OCI-LY3 (cell line): ENCODE data around the gene RERE.
A peak's percentile ranks its signal among the peaks of the same experiment; 100 is the strongest.

ENCODE experiments used
- H2AFZ ChIP-seq: fragments of 200-600, 300-600 bp; shearing (Covaris generic); 2 replicates; pipeline ENCODE4 v1.6.0; 2014; ENCODE audit warnings: antibody characterized with exemption, low read depth, low read length
- H3K27ac ChIP-seq: fragments of 200-600, 300-600 bp; sonication (generic); 2 replicates; pipeline ENCODE4 v1.5.1; 2014; ENCODE audit warnings: mild to moderate bottlenecking, low read length, moderate library complexity, mixed read lengths
- H3K27me3 ChIP-seq: fragments of 200-600, 300-600 bp; sonication (generic); 2 replicates; pipeline ENCODE4 v1.6.1; 2014; ENCODE audit warnings: low read depth, low read length, mixed read lengths
- H3K36me3 ChIP-seq: fragments of 200-600, 300-600 bp; sonication (generic); replicated peaks from 2 replicates; pipeline ENCODE3; 2014; ENCODE audit warnings: low read depth, low read length, mixed read lengths
- H3K4me1 ChIP-seq: fragments of 300-600, 200-600 bp; sonication (generic); 2 replicates; pipeline ENCODE4 v1.6.1; 2014; ENCODE audit warnings: low read length, mixed read lengths
- H3K4me2 ChIP-seq: fragments of 200-600, 300-600 bp; sonication (generic); 2 replicates; pipeline ENCODE4 v1.6.1; 2014; ENCODE audit warnings: low read length, mixed read lengths
- H3K4me3 ChIP-seq: fragments of 300-600, 200-600 bp; sonication (generic); 2 replicates; pipeline ENCODE4 v1.5.1; 2014; ENCODE audit warnings: antibody characterized with exemption, mild to moderate bottlenecking, low read length, moderate library complexity
- H3K79me2 ChIP-seq: fragments of 300-600, 200-600 bp; shearing (Covaris generic); 2 replicates; pipeline ENCODE4 v1.6.1; 2014; ENCODE audit warnings: mild to moderate bottlenecking, low read length, mixed read lengths
- H3K9ac ChIP-seq: fragments of 300-600, 200-600 bp; shearing (Covaris generic); 2 replicates; pipeline ENCODE4 v1.6.0; 2014; ENCODE audit warnings: mild to moderate bottlenecking, low read length, moderate library complexity
- H3K9me3 ChIP-seq: fragments of 200-600, 300-600 bp; shearing (Covaris generic); 2 replicates; pipeline ENCODE4 v1.6.1; 2014; ENCODE audit warnings: low read length, mixed read lengths; ENCODE audit not compliant: insufficient read depth
- H4K20me1 ChIP-seq: fragments of 200-600, 300-600 bp; sonication (generic); 2 replicates; pipeline ENCODE4 v1.6.1; 2016; ENCODE audit warnings: low read length, mixed read lengths; ENCODE audit not compliant: insufficient read depth
- EZH2phosphoT487 ChIP-seq: fragments of 200-600 bp; shearing (Covaris generic); IDR thresholded peaks from 2 replicates; pipeline ENCODE4 v1.6.1; 2018; ENCODE audit warnings: antibody characterized with exemption, mixed run types, low read depth
- TF ChIP-seq, protein P1 (sequence below): fragments of 200-600, 300-600 bp; sonication (generic); IDR thresholded peaks from 2 replicates; pipeline ENCODE4 v1.5.1; 2014; ENCODE audit warnings: antibody characterized with exemption, low read length, low read depth

Gene RERE

DNA sequence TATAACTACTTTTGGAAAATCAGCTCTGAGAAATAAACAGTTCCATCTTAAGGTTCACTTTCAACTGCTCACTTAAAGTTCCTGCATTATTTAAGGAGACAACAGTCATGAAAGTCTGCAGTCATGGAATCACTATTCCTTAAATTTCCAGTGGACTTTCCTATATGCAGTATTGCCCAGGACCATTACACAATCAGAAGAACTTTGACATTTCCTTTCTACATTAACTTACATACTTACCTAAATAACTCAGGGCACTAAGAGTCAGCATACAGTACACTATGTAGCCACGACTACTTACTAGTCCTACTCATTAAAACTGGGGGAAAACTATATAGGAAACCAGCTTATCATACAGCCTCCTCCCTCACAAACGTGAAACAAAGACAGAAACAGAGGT lies 279.4 kb downstream of the RERE start:
- no peak overlapping the region for H3K9ac ChIP-seq
- H3K36me3 ChIP-seq = no peaks in the 10 kb centered on the region
- H4K20me1 ChIP-seq = no peaks in the 10 kb centered on the region; the same call in 1 of the 2 replicates
- TF ChIP-seq EZH2phosphoT487 = no peak
- TF ChIP-seq, protein P1, sequence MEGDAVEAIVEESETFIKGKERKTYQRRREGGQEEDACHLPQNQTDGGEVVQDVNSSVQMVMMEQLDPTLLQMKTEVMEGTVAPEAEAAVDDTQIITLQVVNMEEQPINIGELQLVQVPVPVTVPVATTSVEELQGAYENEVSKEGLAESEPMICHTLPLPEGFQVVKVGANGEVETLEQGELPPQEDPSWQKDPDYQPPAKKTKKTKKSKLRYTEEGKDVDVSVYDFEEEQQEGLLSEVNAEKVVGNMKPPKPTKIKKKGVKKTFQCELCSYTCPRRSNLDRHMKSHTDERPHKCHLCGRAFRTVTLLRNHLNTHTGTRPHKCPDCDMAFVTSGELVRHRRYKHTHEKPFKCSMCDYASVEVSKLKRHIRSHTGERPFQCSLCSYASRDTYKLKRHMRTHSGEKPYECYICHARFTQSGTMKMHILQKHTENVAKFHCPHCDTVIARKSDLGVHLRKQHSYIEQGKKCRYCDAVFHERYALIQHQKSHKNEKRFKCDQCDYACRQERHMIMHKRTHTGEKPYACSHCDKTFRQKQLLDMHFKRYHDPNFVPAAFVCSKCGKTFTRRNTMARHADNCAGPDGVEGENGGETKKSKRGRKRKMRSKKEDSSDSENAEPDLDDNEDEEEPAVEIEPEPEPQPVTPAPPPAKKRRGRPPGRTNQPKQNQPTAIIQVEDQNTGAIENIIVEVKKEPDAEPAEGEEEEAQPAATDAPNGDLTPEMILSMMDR = no peak
- H3K4me1 ChIP-seq = peaks cover 24% of the 10 kb centered on the region
- H2AFZ ChIP-seq = no peak overlapping the region
- H3K79me2 ChIP-seq = no peaks in the 10 kb centered on the region
- H3K4me3 ChIP-seq = no peak overlapping the region
- no peaks in the 10 kb centered on the region for H3K27me3 ChIP-seq
- H3K9me3 ChIP-seq = no peaks in the 10 kb centered on the region
- H3K27ac ChIP-seq = no peak overlapping the region
- no peak overlapping the region for H3K4me2 ChIP-seq

DNA sequence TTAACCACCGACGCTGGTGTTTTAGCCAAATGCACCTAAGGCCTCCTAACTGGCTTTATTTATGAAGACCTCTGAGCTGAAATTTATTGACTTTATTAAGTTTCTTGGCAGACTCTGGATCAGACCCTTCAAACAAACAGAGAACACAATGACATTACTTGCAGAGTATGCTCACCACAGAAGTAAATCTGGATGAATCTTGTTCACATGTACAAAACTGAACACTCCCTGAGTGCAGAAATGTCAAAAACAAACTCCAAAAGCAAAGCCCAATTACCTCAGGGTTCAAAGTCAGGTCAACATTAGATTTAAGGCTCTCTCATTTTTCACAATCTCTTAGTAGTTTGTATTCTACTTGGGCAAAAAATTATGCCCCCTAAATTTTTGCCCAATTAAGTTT lies 280.9 kb downstream of the RERE start:
- no peak overlapping the region for H3K27ac ChIP-seq
- no peaks in the 10 kb centered on the region for H3K79me2 ChIP-seq
- no peak overlapping the region for H3K4me2 ChIP-seq
- H3K9ac ChIP-seq = no peak overlapping the region
- no peaks in the 10 kb centered on the region for H3K9me3 ChIP-seq
- H3K4me1 ChIP-seq = peaks cover 27% of the 10 kb centered on the region
- no peaks in the 10 kb centered on the region; the same call in 1 of the 2 replicates for H4K20me1 ChIP-seq
- H3K36me3 ChIP-seq = no peaks in the 10 kb centered on the region
- H3K27me3 ChIP-seq = no peaks in the 10 kb centered on the region
- H3K4me3 ChIP-seq = no peak overlapping the region
- H2AFZ ChIP-seq = no peak overlapping the region
- no peak for TF ChIP-seq EZH2phosphoT487
- TF ChIP-seq, protein P1 = no peak

DNA sequence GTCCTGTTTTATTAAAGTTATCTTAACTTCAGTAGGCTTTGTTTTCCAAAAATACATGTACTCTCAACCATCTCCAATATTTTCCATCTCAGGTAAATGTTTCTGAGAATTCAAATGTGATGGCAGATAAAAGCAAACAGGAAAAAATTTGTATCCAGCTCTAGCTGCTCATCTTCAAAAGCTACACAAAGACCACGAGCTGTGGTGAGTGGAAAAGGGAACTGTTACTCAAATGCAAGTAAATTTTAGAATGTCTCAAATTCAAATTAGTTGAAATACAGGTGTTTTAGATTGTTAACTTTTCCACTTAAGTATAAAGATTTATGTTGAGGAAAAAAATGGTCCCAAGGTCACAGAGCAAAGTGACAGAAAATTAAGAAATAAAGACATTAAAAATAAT lies 283.5 kb downstream of the RERE start:
- Histone ChIP-seq H3K27me3 (no peaks in the 10 kb centered on the region), H3K4me2 (peak overlapping the region; percentile 46), H3K9me3 (no peaks in the 10 kb centered on the region), H4K20me1 (no peaks in the 10 kb centered on the region; the same call in 1 of the 2 replicates), H3K27ac (no peak overlapping the region), H3K36me3 (no peaks in the 10 kb centered on the region), H3K4me3 (no peak overlapping the region), H3K4me1 (peaks cover 18% of the 10 kb centered on the region), H3K9ac (no peak overlapping the region), H3K79me2 (no peaks in the 10 kb centered on the region), H2AFZ (no peak overlapping the region)
- TF ChIP-seq EZH2phosphoT487 = no peak
- TF ChIP-seq, protein P1 = no peak

DNA sequence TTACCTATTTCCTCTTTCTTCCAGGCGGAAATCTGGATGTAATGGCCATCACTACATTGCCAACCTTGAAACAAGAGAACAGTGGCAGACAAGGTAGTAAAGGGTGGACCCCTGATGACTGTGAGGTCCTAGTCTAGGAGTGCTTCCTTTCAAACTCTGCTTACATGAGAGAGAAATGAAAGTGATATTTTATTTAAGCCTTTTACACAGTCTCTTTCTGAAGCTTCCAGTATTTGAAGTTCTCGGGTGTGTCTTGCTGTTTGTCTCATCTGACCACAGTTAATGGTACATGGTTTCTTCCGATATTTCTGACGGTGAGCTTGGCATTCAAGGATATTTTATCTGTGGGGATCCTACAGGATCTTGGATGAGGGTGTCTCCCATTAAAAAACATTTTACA lies 284.3 kb downstream of the RERE start:
- Histone ChIP-seq H3K79me2 (no peaks in the 10 kb centered on the region), H4K20me1 (no peaks in the 10 kb centered on the region; the same call in 1 of the 2 replicates), H3K9me3 (no peaks in the 10 kb centered on the region), H3K36me3 (no peaks in the 10 kb centered on the region), H2AFZ (no peak overlapping the region), H3K4me1 (peaks cover 18% of the 10 kb centered on the region), H3K4me3 (peak overlapping the region; percentile 4; the same call in 1 of the 2 replicates), H3K27me3 (no peaks in the 10 kb centered on the region), H3K9ac (no peak overlapping the region), H3K4me2 (peak overlapping the region; percentile 46), H3K27ac (no peak overlapping the region)
- TF ChIP-seq, protein P1 = no peak
- no peak for TF ChIP-seq EZH2phosphoT487
